SW 1271 (cell line): ENCODE results near the gene TMEM53.
A peak's percentile ranks its signal among the peaks of the same experiment; 100 is the strongest.

ENCODE experiments used
- DNase-seq, 2 experiments: peaks; one replicate each; lab custom pipeline; 2025; lab: John Stamatoyannopoulos, UW

The TMEM53 gene

DNA sequence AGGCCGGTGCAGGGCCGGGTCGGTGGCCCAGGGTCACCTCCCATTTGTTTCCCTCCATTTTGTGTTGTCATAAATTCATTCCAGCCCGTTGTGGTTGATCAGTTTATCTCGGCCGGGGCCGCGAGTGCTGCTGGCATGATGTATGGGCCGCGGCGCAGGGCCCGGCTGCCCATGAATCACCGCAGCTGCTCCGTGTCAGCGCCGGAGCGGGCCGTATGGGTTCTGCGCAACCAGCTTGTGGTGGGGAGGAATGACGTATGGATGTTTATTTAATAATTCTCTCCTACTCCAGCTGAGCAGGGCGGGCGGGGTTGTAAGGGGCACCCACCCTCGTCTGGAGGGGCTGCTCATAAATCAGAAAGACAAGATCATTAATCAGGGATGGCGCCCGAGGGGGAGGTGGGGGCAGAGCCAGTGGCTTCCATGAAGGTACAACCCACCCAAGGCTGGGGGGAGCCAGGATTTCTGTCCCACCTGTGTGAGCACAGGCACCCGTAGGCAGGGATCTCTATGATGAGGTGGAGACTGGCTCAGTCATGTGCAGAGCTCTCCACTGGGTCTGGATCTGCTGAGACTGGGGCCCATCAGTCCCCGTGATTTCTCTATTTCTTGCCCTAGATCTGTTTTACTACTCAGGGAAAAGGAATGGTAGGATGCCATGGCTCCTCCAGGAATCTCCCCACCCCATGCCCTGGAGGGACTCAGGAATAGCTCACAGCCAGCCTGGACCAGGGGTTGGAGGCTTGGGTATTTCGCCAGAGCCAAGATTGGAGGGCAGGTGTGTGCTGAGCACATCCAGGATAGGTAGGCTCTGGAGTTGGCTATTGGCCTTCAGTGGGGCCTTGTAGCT, 27.8 kb downstream of the TMEM53 start:
- DNase-seq = no peak

GRCh38 chr1:44645476-44646244, 28.6 kb downstream of the TMEM53 start:
- DNase-seq = no peak

- DNase-seq = no peak
These were observed 29.5 kb downstream of the TMEM53 start for GRCh38 chr1:44644806-44645205.

- DNase-seq = no peak
These were observed 30.5 kb downstream of the TMEM53 start for GRCh38 chr1:44643721-44644334.

DNA sequence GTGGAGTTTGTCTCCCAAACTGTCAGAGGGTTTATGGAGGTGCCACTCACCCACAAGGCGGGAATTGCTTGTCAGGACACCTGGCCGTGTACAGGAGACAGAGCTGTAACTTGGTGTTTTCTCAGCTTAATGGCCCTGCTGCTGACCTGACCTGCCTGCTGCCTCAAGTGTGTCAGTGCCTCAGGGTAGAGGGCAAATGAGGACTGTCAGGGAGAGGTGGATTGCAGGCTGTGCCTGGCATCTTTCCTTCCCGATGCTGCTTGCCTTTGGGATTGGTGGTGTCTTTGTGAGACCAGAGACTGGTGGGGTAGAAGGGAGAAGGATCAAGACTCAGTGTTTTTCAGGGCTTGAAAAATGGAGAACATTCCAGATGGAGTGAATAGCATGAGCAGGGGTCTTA, 31.4 kb downstream of the TMEM53 start:
- DNase-seq = no peak

- DNase-seq = no peak
These were observed 32.0 kb downstream of the TMEM53 start for GRCh38 chr1:44642255-44642654.

DNA sequence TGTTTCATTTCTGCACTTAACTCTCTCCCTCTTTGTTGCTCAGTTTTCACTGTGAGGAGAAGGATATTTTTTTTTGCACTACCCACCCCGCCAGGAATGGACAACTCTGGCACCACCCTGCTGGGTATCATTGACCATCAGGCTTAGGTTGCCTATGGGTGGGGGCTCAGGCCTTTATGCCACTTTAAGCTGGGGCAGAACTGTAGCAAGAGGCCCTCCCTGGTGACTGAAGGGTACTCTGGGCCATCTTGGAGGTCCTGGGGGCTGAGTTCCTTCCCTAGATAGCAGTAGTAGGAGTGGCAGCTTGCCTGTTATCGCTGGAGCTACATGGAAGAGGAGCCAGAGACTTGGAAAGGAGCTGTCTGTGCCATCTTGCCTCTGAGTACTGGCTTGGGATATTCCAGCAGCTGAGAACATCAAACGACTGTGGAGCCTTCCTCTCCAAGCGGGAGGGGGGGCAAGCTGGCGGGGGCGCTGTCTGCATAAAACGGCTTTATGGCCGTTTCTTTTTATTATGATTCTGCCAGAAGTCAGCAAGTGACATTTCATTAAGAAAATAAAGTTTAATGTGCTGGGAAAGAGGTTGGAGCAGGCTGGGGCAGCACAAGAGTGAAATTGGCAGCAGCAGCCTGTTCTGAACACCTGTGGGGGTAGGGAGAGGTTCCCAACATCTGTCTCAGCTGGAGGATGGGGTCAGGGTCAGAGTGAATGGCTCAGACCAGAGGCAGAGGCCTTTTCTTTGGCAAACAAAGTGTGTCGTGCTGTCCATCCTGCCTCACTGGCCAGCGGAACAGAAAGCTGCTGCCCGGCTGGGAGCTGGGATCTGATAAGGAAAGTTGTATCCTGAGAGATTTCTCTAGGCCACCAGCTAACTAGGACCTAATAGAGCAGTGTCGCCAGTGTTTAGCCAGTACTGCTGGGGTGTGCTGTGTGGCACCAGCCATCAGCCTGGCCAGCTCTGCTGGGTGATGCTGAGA, 32.9 kb downstream of the TMEM53 start:
- DNase-seq = no peak

DNA sequence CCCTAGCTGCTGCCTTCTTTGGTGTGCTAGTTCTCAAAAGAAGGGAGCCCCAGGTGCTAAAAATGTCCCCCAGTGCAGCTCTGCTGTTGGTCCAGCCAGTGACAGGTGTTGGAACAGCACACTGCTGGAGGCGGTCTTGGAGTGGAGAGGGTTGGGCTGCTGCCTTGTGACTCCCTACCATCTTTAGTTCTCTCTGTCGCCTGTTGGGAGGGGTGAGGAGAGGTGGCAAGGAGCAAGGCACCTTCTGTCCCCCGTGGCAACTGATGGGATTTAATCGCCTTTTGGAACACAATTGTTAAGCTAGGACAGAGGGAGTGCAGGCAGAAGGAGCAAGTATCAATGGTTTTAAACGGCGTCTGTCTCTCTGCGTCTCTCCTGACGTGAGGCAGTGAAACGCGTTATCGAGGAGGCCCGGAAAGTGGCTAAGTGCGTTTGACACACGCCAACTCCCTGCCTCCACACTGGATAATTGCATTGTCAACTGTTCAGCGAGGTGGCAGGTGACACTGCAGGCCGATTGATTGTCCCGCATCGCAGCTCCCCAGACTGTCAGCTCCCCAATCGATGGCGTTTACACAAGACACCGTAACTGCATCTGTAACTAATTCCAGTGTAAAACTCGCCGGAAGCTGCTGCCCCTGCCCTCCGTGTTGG, 34.0 kb downstream of the TMEM53 start:
- no peak for DNase-seq

DNA sequence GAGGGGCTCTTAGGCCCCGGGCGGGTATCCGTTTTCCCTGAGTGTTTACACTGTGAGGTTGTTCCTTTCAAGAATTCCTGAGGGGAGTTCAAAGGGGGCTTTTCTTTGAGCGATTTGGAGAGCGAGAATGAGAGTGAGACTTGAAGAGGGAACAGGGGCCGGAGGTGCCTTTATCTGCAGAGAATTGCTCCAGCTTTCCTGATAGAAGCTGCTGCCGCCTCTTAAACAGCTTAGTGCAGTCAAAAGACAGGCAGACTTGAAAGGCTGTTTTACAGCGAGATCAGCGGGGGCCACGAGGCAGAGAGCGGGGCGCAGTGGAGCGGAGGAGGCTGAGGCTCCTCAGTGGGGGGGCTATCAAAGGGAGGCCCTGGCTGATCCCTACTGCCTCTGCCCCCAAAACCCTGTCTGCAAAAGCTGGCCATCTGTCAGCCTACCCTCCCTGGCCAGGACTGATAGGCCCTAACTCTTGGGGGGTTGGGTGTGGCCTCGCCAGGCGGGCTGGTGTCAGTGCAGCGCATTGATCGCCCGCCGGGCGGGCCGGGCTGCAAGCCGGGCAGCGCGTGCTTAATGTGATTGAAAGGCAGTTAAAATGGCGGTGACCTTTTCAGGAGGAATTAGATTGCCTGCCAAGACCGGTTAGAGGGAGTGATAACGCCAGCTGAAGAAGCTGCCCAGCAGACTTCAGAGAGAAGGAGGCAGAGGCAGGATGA, 36.4 kb downstream of the TMEM53 start:
- no peak for DNase-seq

GRCh38 chr1:44636688-44637598, 37.3 kb downstream of the TMEM53 start:
- DNase-seq = no peak

GRCh38 chr1:44636083-44636687, 38.1 kb downstream of the TMEM53 start:
- no peak for DNase-seq

DNA sequence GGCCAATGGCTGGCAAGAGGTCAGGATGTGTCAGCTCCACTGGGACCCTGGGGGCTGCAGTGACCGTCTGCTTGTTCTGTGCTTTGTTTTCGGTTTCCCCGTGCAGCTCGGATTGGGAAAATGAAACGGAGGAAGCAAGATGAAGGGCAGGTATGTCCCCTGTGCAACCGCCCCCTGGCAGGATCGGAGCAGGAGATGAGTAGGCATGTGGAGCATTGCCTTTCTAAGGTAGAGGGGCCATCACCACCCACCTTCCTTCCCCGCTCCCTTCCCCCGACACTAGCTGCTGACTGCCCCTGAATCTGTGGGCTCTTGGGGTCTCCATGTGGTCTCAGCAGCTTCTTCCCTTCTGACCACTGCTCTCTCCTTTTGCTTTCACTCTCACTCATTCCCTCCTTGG, 38.8 kb downstream of the TMEM53 start:
- DNase-seq = no peak

DNA sequence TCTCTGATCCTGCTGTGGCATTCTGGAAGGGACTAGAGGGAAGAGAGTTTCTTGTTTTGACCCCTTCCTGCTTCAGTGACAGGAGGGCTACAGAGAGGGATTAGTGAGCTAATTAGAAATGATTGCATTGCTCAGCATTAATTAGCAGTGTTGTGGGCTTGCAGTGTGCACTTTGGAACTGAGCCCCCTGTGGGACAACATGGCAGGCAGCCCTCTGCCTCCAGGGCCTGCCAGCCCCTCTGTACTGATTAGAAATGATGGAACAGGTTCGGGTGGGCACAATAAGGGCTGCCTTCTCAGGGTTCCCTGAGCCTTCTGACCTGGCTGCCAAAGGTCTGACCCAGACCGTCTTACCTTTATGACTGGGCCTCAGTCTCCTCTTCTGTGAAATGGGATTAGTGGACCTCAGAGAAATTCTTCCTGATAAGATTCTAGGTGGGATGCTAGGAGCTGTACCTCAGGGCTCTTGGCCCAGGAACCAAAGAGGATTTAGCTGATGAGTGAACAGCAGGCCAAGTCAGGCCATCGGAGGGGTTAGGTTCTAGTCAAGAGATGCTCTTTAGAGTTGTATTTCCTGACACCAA, 39.6 kb downstream of the TMEM53 start:
- DNase-seq = no peak

- DNase-seq = no peak
These were observed 41.7 kb downstream of the TMEM53 start for GRCh38 chr1:44632598-44632997.

DNA sequence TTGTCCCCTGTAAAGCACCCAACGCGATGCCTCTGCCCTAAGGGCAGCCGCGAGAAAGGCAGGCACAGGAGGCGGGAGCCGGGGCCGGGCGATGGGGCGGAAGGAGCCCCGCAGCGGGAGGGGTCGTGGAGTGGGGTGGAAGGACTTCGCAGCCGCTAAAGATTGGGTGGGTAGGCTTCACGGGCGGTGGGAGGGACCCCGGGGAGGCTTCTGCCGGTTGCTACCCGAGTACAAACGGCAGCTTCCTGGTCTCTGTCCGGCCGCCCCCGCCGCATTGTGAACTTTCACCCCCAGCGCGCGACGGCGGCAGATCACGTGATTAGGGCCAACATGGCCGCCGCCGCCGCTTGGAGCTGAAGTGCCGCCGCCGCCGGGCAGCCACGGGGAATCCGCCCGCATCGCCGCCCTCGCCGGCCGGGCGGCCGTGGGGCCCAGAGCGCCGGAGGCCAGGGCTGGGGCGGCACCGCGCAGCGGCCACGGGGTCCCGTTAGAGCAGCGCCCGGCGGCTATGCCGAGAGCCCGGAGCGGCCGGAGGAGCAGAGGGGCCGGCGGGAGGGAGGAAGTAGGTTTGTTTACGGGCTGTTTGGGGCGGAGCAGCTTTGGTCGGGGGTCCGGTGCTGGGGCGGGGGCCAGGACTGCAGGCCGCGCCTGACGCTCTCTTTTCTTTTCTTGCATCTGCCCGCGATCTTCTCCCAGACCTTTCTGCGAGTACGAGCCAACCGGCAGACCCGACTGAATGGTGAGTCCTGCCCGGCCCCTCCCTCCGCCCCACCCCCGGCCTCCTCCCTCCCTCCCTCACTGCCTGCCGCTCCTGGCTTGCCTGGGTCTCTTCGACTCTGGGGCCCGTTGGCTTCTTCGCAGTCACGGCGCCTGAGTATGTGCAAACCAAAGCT, 42.4 kb downstream of the TMEM53 start:
- DNase-seq = peak; percentile 22 to 68

DNA sequence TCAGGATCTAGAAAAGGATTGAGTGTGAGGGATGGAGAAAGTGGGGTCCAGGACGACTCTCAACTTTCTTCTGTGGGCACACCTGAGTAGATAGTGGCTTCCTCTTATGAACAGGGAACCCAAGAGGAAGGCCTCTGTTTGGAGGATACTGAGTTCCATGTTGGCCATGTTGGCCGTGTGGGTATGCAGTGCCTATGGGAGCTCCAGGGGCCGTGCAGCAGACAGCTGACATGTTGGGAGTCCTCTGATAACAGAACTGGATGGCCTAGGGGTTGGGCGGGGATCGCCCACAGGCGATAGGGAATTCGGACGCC, 43.0 kb downstream of the TMEM53 start:
- DNase-seq = no peak

DNA sequence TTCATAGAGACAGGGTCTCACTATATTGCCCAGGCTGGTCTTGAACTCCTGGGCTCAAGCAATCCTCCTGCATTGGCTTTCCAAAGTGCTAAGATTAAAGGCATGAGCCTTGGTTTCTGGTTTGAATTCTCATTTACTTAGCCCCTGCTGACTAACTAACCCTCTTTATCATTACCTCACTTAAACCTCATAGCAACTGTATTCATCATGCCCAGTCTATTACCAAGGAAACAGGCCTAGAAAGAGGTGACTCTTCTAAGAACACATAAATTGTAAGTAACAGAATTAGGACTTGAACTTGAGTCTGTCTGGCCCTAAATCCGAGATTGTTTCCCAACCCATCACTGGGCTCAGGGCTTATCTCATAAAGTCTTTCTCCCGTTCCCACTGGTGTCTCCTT, 44.2 kb downstream of the TMEM53 start:
- DNase-seq = no peak
